Ovary (tissue), 9 donors: Measurements from ENCODE around the gene PAQR5. TPM values are rescaled to one million over a fixed set of nuclear protein-coding genes. Genes with fewer than 3 reads are reported as not detected.

Source experiments
- DNase-seq, 5 donors: peaks; one replicate each; pipeline ENCODE4 v3.0.0-alpha.2; 2019 to 2020
- H3K27ac ChIP-seq, 2 donors: fragments of 200-600 bp; one replicate each; pipeline versions ENCODE4 v1.5.1 to v1.8.0; 2019 to 2022
- H3K27me3 ChIP-seq: fragments of 200-600 bp; one replicate; pipeline ENCODE4 v1.8.0; 2022
- H3K36me3 ChIP-seq: fragments of 200-600 bp; sonication (generic); one replicate; pipeline ENCODE4 v1.5.1; 2019
- H3K4me1 ChIP-seq: one replicate; pipeline ENCODE4 v1.8.1; 2013; ENCODE audit warnings: mild to moderate bottlenecking, moderate library complexity; ENCODE audit not compliant: insufficient read depth
- H3K4me3 ChIP-seq: fragments of 200-600 bp; sonication (generic); one replicate; pipeline ENCODE4 v1.5.1; 2017
- H3K9me3 ChIP-seq, 2 donors: fragments of 200-600 bp in 1 of 2; sonication (generic) in 1 of 2; one replicate each; pipeline versions ENCODE4 v1.5.1 to v1.8.1; 2013 to 2019; ENCODE audit warnings: mild to moderate bottlenecking in 1 of 2, moderate library complexity in 1 of 2
- EP300 ChIP-seq: sonication (generic); formaldehyde crosslinking; IDR thresholded peaks from one replicate; pipeline ENCODE4 v1.6.1; 2017; ENCODE audit warnings: antibody characterized with exemption
- POLR2A ChIP-seq: fragments of 450-650 bp; IDR thresholded peaks from one replicate; pipeline ENCODE4 v1.6.1; 2017; ENCODE audit warnings: antibody characterized with exemption, mild to moderate bottlenecking, moderate library complexity
- WGBS, 3 donors: extraction: QIAGEN DNeasy Blood & Tissue Kit in 1 of 3; methylation state at CpG; one replicate each; pipeline versions ENCODE4 v1.1.5 to v1.1.7; 2013 to 2017; 5-methylcytosine and 5-hydroxymethylcytosine counted together
- intact Hi-C, 4 donors: fragments of 100-400 bp; cut with DNase I; formaldehyde crosslinking; loops; one replicate each; pipeline versions ENCODE4 v1.11.0 to v1.15.1; 2022 to 2023
- polyA plus RNA-seq, 2 donors: library from polyadenylated mRNA; stranded (reverse); fragments of 200-250 nt in 1 of 2; fragments of 350-450 nt in 1 of 2; fragmentation: Illumina TruSeq in 1 of 2; extraction: RNeasy Lipid Tissue Mini Kit (QIAGEN cat#74804) in 1 of 2; gene quantifications; one replicate each; pipeline ENCODE4 v1.2.3, GENCODE V29; 2013 to 2014
- total RNA-seq, 7 donors: library from RNA; depleted of rRNA in 2 of 7; stranded (reverse); fragments of >200 nt in 2 of 7; fragmentation: NEBNext Ultra II Directional in 3 of 7; extraction: Animal tissue kit (Norgen Biotek cat#: 25700) in 3 of 7; gene quantifications; one replicate each; pipeline versions ENCODE4 v1.1.0 to v1.2.4, GENCODE V29; 2016 to 2023
- TF ChIP-seq, protein P1 (sequence below), 3 donors: fragments of 450-650 bp in 2 of 3; fragments of 200-600 bp in 1 of 3; IDR thresholded peaks; one replicate each; pipeline versions ENCODE4 v1.5.1 to v1.8.0; 2016 to 2022; ENCODE audit warnings: antibody characterized with exemption in 3 of 3, mild to moderate bottlenecking in 1 of 3
- donor health status: DM: no; HTN: no; CAD: no; lungs with moderate emphysema.
- donor health status: DM: no; HTN: no; CAD: no.
- donor health status: Bipolar disorder and iron deficiency.
- donor health status: DM: yes; HTN: yes; CAD: no.
- donor health status: DM: no; HTN: no; CAD: no.
- donor health status: DM: yes; HTN: yes; CAD: no.

Gene PAQR5
- total and polyA plus RNA-seq, 9 donors = 0.12 to 2.4 (median 0.66) TPM

GRCh38 chr15:69308949-69309348 lies 10.2 kb downstream of the PAQR5 start:
- H3K4me3 ChIP-seq = no peak overlapping the region
- no peaks in the 10 kb centered on the region for H3K27me3 ChIP-seq
- DNase-seq = no peak
- H3K4me1 ChIP-seq = no peaks in the 10 kb centered on the region
- H3K27ac ChIP-seq = no peak overlapping the region
- no peak for TF ChIP-seq POLR2A
- TF ChIP-seq EP300 = no peak
- TF ChIP-seq, protein P1, sequence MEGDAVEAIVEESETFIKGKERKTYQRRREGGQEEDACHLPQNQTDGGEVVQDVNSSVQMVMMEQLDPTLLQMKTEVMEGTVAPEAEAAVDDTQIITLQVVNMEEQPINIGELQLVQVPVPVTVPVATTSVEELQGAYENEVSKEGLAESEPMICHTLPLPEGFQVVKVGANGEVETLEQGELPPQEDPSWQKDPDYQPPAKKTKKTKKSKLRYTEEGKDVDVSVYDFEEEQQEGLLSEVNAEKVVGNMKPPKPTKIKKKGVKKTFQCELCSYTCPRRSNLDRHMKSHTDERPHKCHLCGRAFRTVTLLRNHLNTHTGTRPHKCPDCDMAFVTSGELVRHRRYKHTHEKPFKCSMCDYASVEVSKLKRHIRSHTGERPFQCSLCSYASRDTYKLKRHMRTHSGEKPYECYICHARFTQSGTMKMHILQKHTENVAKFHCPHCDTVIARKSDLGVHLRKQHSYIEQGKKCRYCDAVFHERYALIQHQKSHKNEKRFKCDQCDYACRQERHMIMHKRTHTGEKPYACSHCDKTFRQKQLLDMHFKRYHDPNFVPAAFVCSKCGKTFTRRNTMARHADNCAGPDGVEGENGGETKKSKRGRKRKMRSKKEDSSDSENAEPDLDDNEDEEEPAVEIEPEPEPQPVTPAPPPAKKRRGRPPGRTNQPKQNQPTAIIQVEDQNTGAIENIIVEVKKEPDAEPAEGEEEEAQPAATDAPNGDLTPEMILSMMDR (IDR thresholded peaks at IDR 0.05) = no peak
- no peaks in the 10 kb centered on the region for H3K36me3 ChIP-seq
- intact Hi-C loops = no loop called here
- WGBS, 3 donors = 84 to 91% (median 89%) methylated on average over 5 of the region's 5 CpGs
- H3K9me3 ChIP-seq = no peaks in the 10 kb centered on the region

- Histone ChIP-seq H3K36me3 (no peaks in the 10 kb centered on the region), H3K27ac (no peak overlapping the region), H3K4me3 (no peak overlapping the region), H3K9me3 (no peaks in the 10 kb centered on the region), H3K4me1 (no peaks in the 10 kb centered on the region), H3K27me3 (no peaks in the 10 kb centered on the region)
- WGBS, 3 donors = 71 to 81% (median 73%) methylated on average over 5 of the region's 5 CpGs
- DNase-seq = no peak
- TF ChIP-seq POLR2A = no peak
- TF ChIP-seq EP300 = no peak
- TF ChIP-seq, protein P1 (IDR thresholded peaks at IDR 0.05) = no peak
- intact Hi-C loops = no loop called here
These were observed 12.6 kb downstream of the PAQR5 start for GRCh38 chr15:69311319-69311721.

DNA sequence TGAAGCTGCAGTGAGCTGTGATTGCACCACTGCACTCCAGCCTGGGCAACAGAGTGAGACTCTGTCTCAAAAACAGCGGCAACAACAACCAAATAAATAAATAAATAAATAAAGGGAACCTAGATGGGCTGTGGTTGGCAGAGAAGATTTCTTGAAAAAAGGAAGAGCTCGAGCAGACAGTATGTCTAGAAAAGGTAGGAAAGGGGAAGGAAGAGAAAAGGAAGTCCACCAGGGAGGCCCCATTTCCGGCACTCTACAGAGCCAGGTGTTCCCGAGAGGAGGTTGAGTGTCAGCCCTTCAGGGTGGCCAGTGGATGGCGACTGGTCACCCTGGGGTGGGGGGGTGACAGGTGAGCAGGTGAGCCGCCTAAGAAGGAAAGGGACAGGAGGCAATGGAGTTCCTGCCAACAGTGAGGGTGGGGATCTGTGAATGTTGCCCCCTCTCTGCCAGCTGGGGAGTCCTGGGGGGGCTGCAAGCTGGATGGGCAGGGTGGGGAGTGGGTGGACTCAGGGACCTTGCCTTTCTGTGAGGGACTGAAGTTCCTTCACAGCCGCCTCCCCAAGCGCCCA lies 14.8 kb downstream of the PAQR5 start:
- no peak for DNase-seq
- intact Hi-C loops = no loop called here

GRCh38 chr15:69314131-69314530 lies 15.4 kb downstream of the PAQR5 start:
- Histone ChIP-seq H3K27ac (no peak overlapping the region), H3K27me3 (no peaks in the 10 kb centered on the region), H3K36me3 (no peaks in the 10 kb centered on the region), H3K4me3 (no peak overlapping the region), H3K4me1 (no peaks in the 10 kb centered on the region), H3K9me3 (no peaks in the 10 kb centered on the region)
- intact Hi-C loops = no loop called here
- TF ChIP-seq POLR2A = no peak
- WGBS, 3 donors = 80 to 83% (median 82%) methylated on average over 6 of the region's 6 CpGs
- no peak for DNase-seq

More for the DNA sequence above, 14.8 kb downstream of the PAQR5 start:
- Histone ChIP-seq H3K27ac (no peak overlapping the region), H3K36me3 (no peaks in the 10 kb centered on the region), H3K4me3 (no peak overlapping the region), H3K9me3 (no peaks in the 10 kb centered on the region), H3K4me1 (no peaks in the 10 kb centered on the region), H3K27me3 (no peaks in the 10 kb centered on the region)
- TF ChIP-seq, protein P1 (IDR thresholded peaks at IDR 0.05) = no peak
- WGBS, 3 donors = 87 to 92% (median 88%) methylated on average over 8 of the region's 8 CpGs

- WGBS, 3 donors = 84 to 89% (median 89%) methylated on average over 8 of the region's 8 CpGs
- Histone ChIP-seq H3K9me3 (no peaks in the 10 kb centered on the region), H3K27ac (no peak overlapping the region), H3K4me3 (no peak overlapping the region), H3K27me3 (no peaks in the 10 kb centered on the region), H3K4me1 (no peaks in the 10 kb centered on the region), H3K36me3 (no peaks in the 10 kb centered on the region)
- intact Hi-C loops = no loop called here
- DNase-seq = no peak
- TF ChIP-seq, protein P1 (IDR thresholded peaks at IDR 0.05) = no peak
These were observed 16.0 kb downstream of the PAQR5 start for GRCh38 chr15:69314736-69315135.
